Osteoblast (primary cell): ENCODE data around the gene ATXN7L1. TPM values are rescaled to one million over a fixed set of nuclear protein-coding genes. Genes with fewer than 3 reads are reported as not detected.

Experiments used
- DNase-seq: peaks from one replicate; pipeline ENCODE4 v3.0.0; 2011; ENCODE audit warnings: low spot score, mixed read lengths; ENCODE audit not compliant: insufficient read length; ENCODE audit errors: missing footprints
- H2AFZ ChIP-seq: 2 replicates; pipeline ENCODE4 v1.6.0; 2011; ENCODE audit warnings: mild to moderate bottlenecking, low read length
- H3K27ac ChIP-seq: 2 replicates; pipeline ENCODE4 v1.5.1; 2011; ENCODE audit warnings: mild to moderate bottlenecking, low read depth, low read length, moderate library complexity
- H3K27me3 ChIP-seq: 2 replicates; pipeline ENCODE4 v1.6.0; 2012; ENCODE audit warnings: mild to moderate bottlenecking, control low read depth, inconsistent platforms, low read length, moderate library complexity; ENCODE audit not compliant: insufficient read depth
- H3K36me3 ChIP-seq: 2 replicates; pipeline ENCODE4 v1.5.1; 2011; ENCODE audit warnings: mild to moderate bottlenecking, low read length, control low read depth, moderate library complexity; ENCODE audit not compliant: insufficient read depth
- H3K4me1 ChIP-seq: 2 replicates; pipeline ENCODE4 v1.5.1; 2011; ENCODE audit warnings: mild to moderate bottlenecking, low read length, control low read depth, moderate library complexity; ENCODE audit not compliant: insufficient read depth
- H3K4me2 ChIP-seq: 2 replicates; pipeline ENCODE4 v1.6.0; 2011; ENCODE audit warnings: mild to moderate bottlenecking, low read length; ENCODE audit not compliant: insufficient read depth
- H3K4me3 ChIP-seq: fragments of 200-600 bp; sonication (generic); 3 replicates; pipeline ENCODE4 v1.5.1; 2012; ENCODE audit warnings: mild to moderate bottlenecking, low read length, inconsistent platforms; ENCODE audit not compliant: insufficient read depth
- H3K79me2 ChIP-seq: 2 replicates; pipeline ENCODE4 v1.6.0; 2012; ENCODE audit warnings: mild to moderate bottlenecking, low read length, control low read depth, inconsistent platforms; ENCODE audit not compliant: insufficient read depth
- H3K9me3 ChIP-seq: 2 replicates; pipeline ENCODE4 v1.5.1; 2011; ENCODE audit warnings: low read depth, low read length, control low read depth
- H4K20me1 ChIP-seq: 2 replicates; pipeline ENCODE4 v1.6.0; 2012; ENCODE audit warnings: mild to moderate bottlenecking, low read length, control low read depth; ENCODE audit not compliant: insufficient read depth
- CTCF ChIP-seq: IDR thresholded peaks from 2 replicates; pipeline ENCODE4 v1.5.1; 2011; ENCODE audit warnings: mild to moderate bottlenecking, low read depth, low read length, moderate library complexity; ENCODE audit errors: extremely low read depth
- total RNA-seq: library from RNA; depleted of rRNA; stranded (reverse); fragments of >200 nt; gene quantifications from 2 replicates; pipeline ENCODE4 v1.2.3, GENCODE V29; 2012

The ATXN7L1 gene
- total RNA-seq, 1 donor = 9.0 TPM

- Histone ChIP-seq H3K36me3 (peaks cover 3% of the 10 kb centered on the region), H3K4me3 (no peak overlapping the region), H3K27ac (no peak overlapping the region), H3K4me2 (no peak overlapping the region), H4K20me1 (peaks cover 20% of the 10 kb centered on the region), H2AFZ (no peak overlapping the region), H3K9me3 (no peaks in the 10 kb centered on the region), H3K79me2 (no peaks in the 10 kb centered on the region), H3K4me1 (no peaks in the 10 kb centered on the region), H3K27me3 (no peaks in the 10 kb centered on the region)
- no peak for TF ChIP-seq CTCF
- no peak for DNase-seq
Observed at GRCh38 chr7:105666324-105666723, 210.1 kb downstream of the ATXN7L1 start.

GRCh38 chr7:105665684-105666083 lies 210.7 kb downstream of the ATXN7L1 start:
- H4K20me1 ChIP-seq = peaks cover 25% of the 10 kb centered on the region
- no peak overlapping the region for H2AFZ ChIP-seq
- TF ChIP-seq CTCF = no peak
- no peak overlapping the region for H3K27ac ChIP-seq
- no peaks in the 10 kb centered on the region for H3K9me3 ChIP-seq
- no peaks in the 10 kb centered on the region for H3K79me2 ChIP-seq
- DNase-seq = no peak
- H3K4me2 ChIP-seq = no peak overlapping the region
- peaks cover 3% of the 10 kb centered on the region for H3K36me3 ChIP-seq
- no peaks in the 10 kb centered on the region for H3K4me1 ChIP-seq
- no peak overlapping the region for H3K4me3 ChIP-seq
- no peaks in the 10 kb centered on the region for H3K27me3 ChIP-seq

- no peak for TF ChIP-seq CTCF
- Histone ChIP-seq H3K4me1 (no peaks in the 10 kb centered on the region), H3K4me3 (no peak overlapping the region), H4K20me1 (peaks cover 23% of the 10 kb centered on the region), H3K36me3 (peaks cover 3% of the 10 kb centered on the region), H3K4me2 (no peak overlapping the region), H3K79me2 (no peaks in the 10 kb centered on the region), H3K27ac (no peak overlapping the region), H3K9me3 (no peaks in the 10 kb centered on the region), H2AFZ (no peak overlapping the region), H3K27me3 (no peaks in the 10 kb centered on the region)
- no peak for DNase-seq
Observed at GRCh38 chr7:105664816-105665525, 211.4 kb downstream of the ATXN7L1 start.

- no peak for TF ChIP-seq CTCF
Observed at GRCh38 chr7:105662998-105663397, 213.4 kb downstream of the ATXN7L1 start.

More at GRCh38 chr7:105662998-105663397, 213.4 kb downstream of the ATXN7L1 start:
- H4K20me1 ChIP-seq = peaks cover 23% of the 10 kb centered on the region
- H3K79me2 ChIP-seq = no peaks in the 10 kb centered on the region
- no peaks in the 10 kb centered on the region for H3K27me3 ChIP-seq
- no peak overlapping the region for H3K27ac ChIP-seq
- H3K4me1 ChIP-seq = no peaks in the 10 kb centered on the region
- H3K4me2 ChIP-seq = no peak overlapping the region
- H3K4me3 ChIP-seq = no peak overlapping the region
- peaks cover 3% of the 10 kb centered on the region for H3K36me3 ChIP-seq
- no peak overlapping the region for H2AFZ ChIP-seq
- DNase-seq = no peak
- no peaks in the 10 kb centered on the region for H3K9me3 ChIP-seq
